Astrocyte (in vitro differentiated cells and primary cell): ENCODE data around the gene DYNC1LI1. TPM values are rescaled to one million over a fixed set of nuclear protein-coding genes. Genes with fewer than 3 reads are reported as not detected.

Experiments
- DNase-seq: peaks from one replicate; pipeline ENCODE4 v3.0.0-alpha.2; 2010; ENCODE audit warnings: low read depth
- FAIRE-seq: peaks from 2 replicates; lab custom pipeline; 2011; peaks lifted over from hg19 to GRCh38; lab: Jason Lieb, UNC
- H2AFZ ChIP-seq: 2 replicates; pipeline ENCODE4 v1.6.0; 2012; ENCODE audit warnings: low read depth, low read length, inconsistent platforms
- H3K27ac ChIP-seq: 2 replicates; pipeline ENCODE4 v1.5.1; 2011; ENCODE audit warnings: low read depth, low read length, inconsistent platforms
- H3K27me3 ChIP-seq: 2 replicates; pipeline ENCODE4 v1.6.0; 2011; ENCODE audit warnings: low read length, inconsistent platforms; ENCODE audit not compliant: insufficient read depth
- H3K36me3 ChIP-seq: 2 replicates; pipeline ENCODE4 v1.5.1; 2011; ENCODE audit warnings: low read length, inconsistent platforms; ENCODE audit not compliant: insufficient read depth
- H3K4me1 ChIP-seq: 2 replicates; pipeline ENCODE4 v1.5.1; 2011; ENCODE audit warnings: low read length, inconsistent platforms; ENCODE audit not compliant: insufficient read depth
- H3K4me2 ChIP-seq: 2 replicates; pipeline ENCODE4 v1.6.0; 2012; ENCODE audit warnings: low read length, inconsistent platforms
- H3K4me3 ChIP-seq: 2 replicates; pipeline ENCODE4 v1.5.1; 2011; ENCODE audit warnings: low read depth, mild to moderate bottlenecking, low read length, inconsistent platforms; ENCODE audit not compliant: insufficient read depth
- H3K79me2 ChIP-seq: 2 replicates; pipeline ENCODE4 v1.6.0; 2012; ENCODE audit warnings: mild to moderate bottlenecking, low read length, inconsistent platforms; ENCODE audit not compliant: insufficient read depth
- H3K9ac ChIP-seq: 2 replicates; pipeline ENCODE4 v1.6.0; 2012; ENCODE audit warnings: mild to moderate bottlenecking, low read length, inconsistent platforms
- H3K9me3 ChIP-seq: 2 replicates; pipeline ENCODE4 v1.5.1; 2012; ENCODE audit warnings: low read depth, mild to moderate bottlenecking, low read length, inconsistent platforms; ENCODE audit not compliant: insufficient read depth
- H4K20me1 ChIP-seq: 2 replicates; pipeline ENCODE4 v1.6.0; 2012; ENCODE audit warnings: low read length, inconsistent platforms; ENCODE audit not compliant: insufficient read depth
- H3K27ac Mint-ChIP-seq: one replicate; pipeline ENCODE4 v1.8.0; 2021; ENCODE audit warnings: mild to moderate bottlenecking, mixed read lengths; ENCODE audit not compliant: unreplicated experiment
- H3K27me3 Mint-ChIP-seq: one replicate; pipeline ENCODE4 v1.8.0; 2021; ENCODE audit warnings: low read depth, mixed read lengths; ENCODE audit not compliant: unreplicated experiment
- H3K36me3 Mint-ChIP-seq: one replicate; pipeline ENCODE4 v1.8.0; 2021; ENCODE audit warnings: low read depth, mixed read lengths; ENCODE audit not compliant: unreplicated experiment
- H3K4me1 Mint-ChIP-seq: one replicate; pipeline ENCODE4 v1.8.0; 2021; ENCODE audit warnings: low read depth, mixed read lengths; ENCODE audit not compliant: unreplicated experiment
- H3K4me3 Mint-ChIP-seq: one replicate; pipeline ENCODE4 v1.8.0; 2021; ENCODE audit warnings: mild to moderate bottlenecking, moderate library complexity, mixed read lengths; ENCODE audit not compliant: unreplicated experiment
- H3K9me3 Mint-ChIP-seq: one replicate; pipeline ENCODE4 v1.8.0; 2021; ENCODE audit warnings: mild to moderate bottlenecking, mixed read lengths; ENCODE audit not compliant: unreplicated experiment
- EZH2 ChIP-seq: IDR thresholded peaks from 2 replicates; pipeline ENCODE4 v1.6.1; 2012; ENCODE audit warnings: mild to moderate bottlenecking, low read length, inconsistent platforms; ENCODE audit not compliant: insufficient read depth
- total RNA-seq: library from RNA; stranded (reverse); gene quantifications from 2 replicates; pipeline ENCODE4 v1.2.1, GENCODE V29; 2021
- TF ChIP-seq, protein P1 (sequence below): IDR thresholded peaks from 2 replicates; pipeline ENCODE4 v1.5.1; 2011; ENCODE audit warnings: low read depth, mild to moderate bottlenecking, inconsistent platforms, low read length, moderate library complexity; ENCODE audit not compliant: insufficient read depth

The DYNC1LI1 gene
- total RNA-seq, 1 donor from 2014 or later = 43.0 TPM

DNA sequence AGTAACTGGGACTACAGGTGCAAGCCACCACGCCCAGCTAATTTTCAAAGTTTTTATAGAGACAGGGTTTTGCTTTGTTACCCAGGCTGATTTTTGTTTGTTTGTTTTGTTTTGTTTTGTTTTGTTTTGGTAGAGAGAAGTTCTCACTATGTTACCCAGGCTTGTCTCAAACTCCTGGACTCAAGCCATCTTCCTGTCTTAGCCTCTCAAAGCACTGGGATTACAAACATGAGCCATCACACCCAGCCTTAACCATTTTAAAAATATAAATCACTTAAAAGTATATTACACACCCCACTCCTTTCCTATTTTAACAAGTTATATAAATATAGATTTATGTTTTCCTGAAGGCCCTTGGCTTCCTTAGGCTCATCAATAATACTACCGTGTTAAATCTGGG is 6.5 kb upstream of the DYNC1LI1 start:
- peaks cover 3% of the 10 kb centered on the region for H3K4me1 ChIP-seq
- H3K36me3 Mint-ChIP-seq = no peaks in the 10 kb centered on the region
- FAIRE-seq (no peak), DNase-seq (no peak)
- peaks cover 2% of the 10 kb centered on the region for H3K4me1 Mint-ChIP-seq
- no peaks in the 10 kb centered on the region for H4K20me1 ChIP-seq
- peaks cover 2% of the 10 kb centered on the region for H3K9me3 Mint-ChIP-seq
- no peak for TF ChIP-seq EZH2
- TF ChIP-seq, protein P1, sequence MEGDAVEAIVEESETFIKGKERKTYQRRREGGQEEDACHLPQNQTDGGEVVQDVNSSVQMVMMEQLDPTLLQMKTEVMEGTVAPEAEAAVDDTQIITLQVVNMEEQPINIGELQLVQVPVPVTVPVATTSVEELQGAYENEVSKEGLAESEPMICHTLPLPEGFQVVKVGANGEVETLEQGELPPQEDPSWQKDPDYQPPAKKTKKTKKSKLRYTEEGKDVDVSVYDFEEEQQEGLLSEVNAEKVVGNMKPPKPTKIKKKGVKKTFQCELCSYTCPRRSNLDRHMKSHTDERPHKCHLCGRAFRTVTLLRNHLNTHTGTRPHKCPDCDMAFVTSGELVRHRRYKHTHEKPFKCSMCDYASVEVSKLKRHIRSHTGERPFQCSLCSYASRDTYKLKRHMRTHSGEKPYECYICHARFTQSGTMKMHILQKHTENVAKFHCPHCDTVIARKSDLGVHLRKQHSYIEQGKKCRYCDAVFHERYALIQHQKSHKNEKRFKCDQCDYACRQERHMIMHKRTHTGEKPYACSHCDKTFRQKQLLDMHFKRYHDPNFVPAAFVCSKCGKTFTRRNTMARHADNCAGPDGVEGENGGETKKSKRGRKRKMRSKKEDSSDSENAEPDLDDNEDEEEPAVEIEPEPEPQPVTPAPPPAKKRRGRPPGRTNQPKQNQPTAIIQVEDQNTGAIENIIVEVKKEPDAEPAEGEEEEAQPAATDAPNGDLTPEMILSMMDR = no peak
- H3K27ac ChIP-seq = no peak overlapping the region
- no peaks in the 10 kb centered on the region for H3K9me3 ChIP-seq
- no peak overlapping the region for H3K4me3 Mint-ChIP-seq
- no peak overlapping the region for H2AFZ ChIP-seq
- no peaks in the 10 kb centered on the region for H3K36me3 ChIP-seq
- H3K27me3 Mint-ChIP-seq = no peaks in the 10 kb centered on the region
- no peak overlapping the region for H3K27ac Mint-ChIP-seq
- H3K79me2 ChIP-seq = no peaks in the 10 kb centered on the region
- no peak overlapping the region for H3K4me3 ChIP-seq
- H3K27me3 ChIP-seq = no peaks in the 10 kb centered on the region
- H3K9ac ChIP-seq = no peak overlapping the region
- no peak overlapping the region for H3K4me2 ChIP-seq

DNA sequence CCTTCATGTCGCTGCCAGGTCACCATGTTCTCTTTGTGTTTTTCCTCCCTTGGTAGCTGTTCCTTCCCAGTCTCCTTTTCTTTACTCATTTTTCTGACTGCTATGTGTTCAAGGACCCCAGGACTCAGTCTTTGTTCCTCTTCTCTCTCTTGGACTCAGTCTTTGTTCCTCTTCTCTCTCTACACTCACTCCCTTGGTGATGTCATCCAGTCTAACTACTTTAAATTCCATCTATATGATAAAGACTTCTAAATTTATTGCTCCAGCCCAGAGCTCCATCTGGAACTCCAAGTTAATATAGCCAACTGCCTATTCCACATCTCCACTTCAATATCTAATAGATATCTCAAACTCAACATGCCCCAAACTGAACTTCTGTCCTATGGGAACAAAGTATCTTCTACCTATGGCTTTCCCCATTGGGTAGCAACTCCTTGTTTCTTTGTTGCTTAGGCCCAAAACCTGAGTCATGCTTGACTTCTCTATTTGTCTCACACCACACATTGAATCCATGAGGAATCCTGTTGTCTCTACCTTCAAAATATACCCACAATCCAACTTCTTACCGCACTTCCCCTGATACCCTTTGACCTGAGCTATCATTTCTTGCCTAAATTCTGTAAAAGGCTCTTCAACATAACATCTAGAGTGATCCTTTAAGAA is 4.9 kb upstream of the DYNC1LI1 start:
- H3K9ac ChIP-seq = no peak overlapping the region
- H3K79me2 ChIP-seq = peaks cover 8% of the 10 kb centered on the region
- peaks cover 3% of the 10 kb centered on the region for H3K4me1 ChIP-seq
- H3K36me3 ChIP-seq = no peaks in the 10 kb centered on the region
- no peaks in the 10 kb centered on the region for H3K27me3 Mint-ChIP-seq
- no peaks in the 10 kb centered on the region for H4K20me1 ChIP-seq
- peaks cover 2% of the 10 kb centered on the region for H3K4me1 Mint-ChIP-seq
- no peak overlapping the region for H3K27ac Mint-ChIP-seq
- no peak overlapping the region for H3K27ac ChIP-seq
- H3K9me3 Mint-ChIP-seq = peaks cover 2% of the 10 kb centered on the region
- H3K4me3 ChIP-seq = no peak overlapping the region
- peak overlapping the region; percentile 2 for H3K4me2 ChIP-seq
- H3K27me3 ChIP-seq = no peaks in the 10 kb centered on the region
- no peaks in the 10 kb centered on the region for H3K9me3 ChIP-seq
- DNase-seq (no peak), FAIRE-seq (no peak)
- no peak for TF ChIP-seq EZH2
- TF ChIP-seq, protein P1 = no peak
- H3K36me3 Mint-ChIP-seq = no peaks in the 10 kb centered on the region
- H2AFZ ChIP-seq = no peak overlapping the region
- H3K4me3 Mint-ChIP-seq = no peak overlapping the region

DNA sequence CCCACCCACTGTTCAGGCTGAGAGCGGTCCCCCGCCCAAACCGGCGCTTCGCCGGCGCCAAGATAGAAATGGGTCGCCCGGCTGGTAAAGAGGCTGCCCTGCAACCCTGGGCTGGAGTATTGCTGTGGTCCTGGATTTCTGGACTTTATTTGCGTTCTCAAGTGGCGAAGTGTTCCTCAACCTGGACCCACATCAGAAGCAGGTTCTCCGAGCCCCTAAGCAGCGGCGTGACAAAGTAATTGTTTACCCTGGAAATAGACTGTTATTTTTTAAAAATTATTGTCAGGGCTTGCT is 481 bp upstream of the DYNC1LI1 start:
- TF ChIP-seq EZH2 = no peak
- TF ChIP-seq, protein P1 = no peak
- H3K27ac ChIP-seq = peak overlapping the region; percentile 95
- peak overlapping the region; percentile 97 for H3K9ac ChIP-seq
- peaks cover 51% of the 10 kb centered on the region for H3K79me2 ChIP-seq
- peak overlapping the region; percentile 85 for H3K4me2 ChIP-seq
- H4K20me1 ChIP-seq = peaks cover 29% of the 10 kb centered on the region
- DNase-seq (no peak), FAIRE-seq (no peak)
- no peaks in the 10 kb centered on the region for H3K27me3 ChIP-seq
- H3K9me3 Mint-ChIP-seq = no peaks in the 10 kb centered on the region
- H3K4me1 Mint-ChIP-seq = peaks cover 6% of the 10 kb centered on the region
- H3K9me3 ChIP-seq = no peaks in the 10 kb centered on the region
- peak overlapping the region; percentile 94 for H3K27ac Mint-ChIP-seq
- H2AFZ ChIP-seq = peak overlapping the region; percentile 84
- H3K36me3 ChIP-seq = no peaks in the 10 kb centered on the region
- H3K4me3 Mint-ChIP-seq = peak overlapping the region; percentile 90
- peaks cover 2% of the 10 kb centered on the region for H3K36me3 Mint-ChIP-seq
- peaks cover 14% of the 10 kb centered on the region for H3K4me1 ChIP-seq
- peak overlapping the region; percentile 86 for H3K4me3 ChIP-seq
- H3K27me3 Mint-ChIP-seq = no peaks in the 10 kb centered on the region
